HG03342 (cell line): ENCODE data around the gene HS2ST1.
"Not testable (repeated sequence)": the region's sequence is repeated elsewhere in the genome, so short reads cannot be mapped to it uniquely, and the experiment has no call there.

Source experiments
- ATAC-seq: cut with Tn5 transposase; IDR thresholded peaks from one replicate; pipeline ENCODE4 v1.9.1; 2021; ENCODE audit warnings: mild to moderate bottlenecking, moderate library complexity; ENCODE audit not compliant: unreplicated experiment

Gene HS2ST1

GRCh38 chr1:86965012-86965826 is 50.8 kb downstream of the HS2ST1 start:
- ATAC-seq, result peak; percentile 22

GRCh38 chr1:86965827-86966182 is 51.4 kb downstream of the HS2ST1 start:
- peak; percentile 75 for ATAC-seq

- ATAC-seq, result no peak
These were observed 56.5 kb downstream of the HS2ST1 start for GRCh38 chr1:86970938-86971337.

- ATAC-seq, result no peak
These were observed 57.3 kb downstream of the HS2ST1 start for GRCh38 chr1:86971778-86972177.

GRCh38 chr1:86972262-86972661 is 57.8 kb downstream of the HS2ST1 start:
- ATAC-seq, result no peak

GRCh38 chr1:86975993-86976550 is 61.6 kb downstream of the HS2ST1 start:
- no peak for ATAC-seq

- ATAC-seq, result no peak
These were observed 62.2 kb downstream of the HS2ST1 start for GRCh38 chr1:86976664-86977063.

- ATAC-seq, result no peak
These were observed 67.2 kb downstream of the HS2ST1 start for GRCh38 chr1:86981482-86982213.

GRCh38 chr1:86983677-86984076 is 69.2 kb downstream of the HS2ST1 start:
- ATAC-seq, result not testable (repeated sequence)

GRCh38 chr1:86987446-86987845 is 73.0 kb downstream of the HS2ST1 start:
- no peak for ATAC-seq

GRCh38 chr1:86988835-86989234 is 74.4 kb downstream of the HS2ST1 start:
- no peak for ATAC-seq

GRCh38 chr1:86989690-86990089 is 75.3 kb downstream of the HS2ST1 start:
- ATAC-seq, result not testable (repeated sequence)

- ATAC-seq, result no peak
These were observed 76.4 kb downstream of the HS2ST1 start for GRCh38 chr1:86990826-86991225.

- no peak for ATAC-seq
These were observed 77.2 kb downstream of the HS2ST1 start for GRCh38 chr1:86991549-86992186.

GRCh38 chr1:86992861-86993260 is 78.4 kb downstream of the HS2ST1 start:
- no peak for ATAC-seq

GRCh38 chr1:86993269-86993985 is 79.0 kb downstream of the HS2ST1 start:
- no peak for ATAC-seq

GRCh38 chr1:86994061-86994460 is 79.6 kb downstream of the HS2ST1 start:
- no peak for ATAC-seq

GRCh38 chr1:86997538-86997937 is 83.1 kb downstream of the HS2ST1 start:
- ATAC-seq, result no peak

GRCh38 chr1:86998280-86998679 is 83.8 kb downstream of the HS2ST1 start:
- ATAC-seq, result no peak

GRCh38 chr1:86998727-86999126 is 84.3 kb downstream of the HS2ST1 start:
- ATAC-seq, result no peak

- ATAC-seq, result no peak
These were observed 86.0 kb downstream of the HS2ST1 start for GRCh38 chr1:87000460-87000859.
